NCI-H1694 treated with DMSO at 0.1 percent for 48 hours (cell line): Measurements from ENCODE around the gene MYL7.
"Not testable (repeated sequence)": the region's sequence is repeated elsewhere in the genome, so short reads cannot be mapped to it uniquely, and the experiment has no call there.

ENCODE experiments used
- DNase-seq: peaks from one replicate; lab custom pipeline; 2025; lab: John Stamatoyannopoulos, UW

Gene MYL7

GRCh38 chr7:44131173-44132029 is 9.7 kb downstream of the MYL7 start:
- DNase-seq, result peak; percentile 63

- DNase-seq, result no peak
Observed at GRCh38 chr7:44128721-44129582, 12.2 kb downstream of the MYL7 start.

GRCh38 chr7:44127161-44127560 is 14.0 kb downstream of the MYL7 start:
- DNase-seq, result no peak

- not testable (repeated sequence) for DNase-seq
Observed at GRCh38 chr7:44126574-44126973, 14.6 kb downstream of the MYL7 start.

GRCh38 chr7:44124822-44125202 is 16.3 kb downstream of the MYL7 start:
- DNase-seq, result no peak

- DNase-seq, result peak; percentile 95
Observed at GRCh38 chr7:44123190-44124003, 17.7 kb downstream of the MYL7 start, which contains the start of gene POLD2. TSS of gene POLD2 (minus strand) at chr7:44123548. CDS start at chr7:44122053, 1,495 bp downstream.

- no peak for DNase-seq
Observed at GRCh38 chr7:44122529-44122928, 18.6 kb downstream of the MYL7 start.

DNA sequence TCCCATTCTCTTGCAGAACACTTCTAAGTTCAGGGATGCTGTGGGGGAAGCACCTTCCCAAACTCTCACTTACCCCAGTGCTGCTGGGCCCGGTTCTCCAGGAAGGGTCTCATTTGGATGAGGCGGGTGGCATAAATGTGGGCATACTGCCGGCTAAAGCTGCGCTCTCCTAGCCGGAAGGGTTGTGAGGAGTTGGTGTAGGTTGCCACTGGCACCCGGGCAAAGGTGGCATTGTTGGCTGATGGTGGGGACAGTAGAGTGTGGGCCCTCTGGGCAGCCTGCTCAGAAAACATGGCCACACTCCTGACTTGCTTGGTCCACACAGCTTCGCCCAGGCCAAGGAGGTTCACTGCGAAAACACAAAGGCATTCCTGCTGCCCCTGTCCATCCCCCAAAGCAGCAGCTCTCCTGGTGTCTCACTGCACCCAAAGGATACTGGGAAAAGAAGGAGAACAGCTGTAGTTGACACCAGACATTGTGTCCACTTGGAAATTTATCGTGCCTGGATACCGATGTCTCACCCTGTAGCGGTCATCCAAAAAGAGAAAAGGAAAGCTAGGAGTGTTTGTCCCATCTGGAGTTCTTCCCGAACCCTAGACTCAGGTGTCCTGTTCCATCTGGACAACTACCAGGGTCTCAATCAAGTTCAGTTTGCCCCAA is 19.2 kb downstream of the MYL7 start:
- DNase-seq, result no peak

DNA sequence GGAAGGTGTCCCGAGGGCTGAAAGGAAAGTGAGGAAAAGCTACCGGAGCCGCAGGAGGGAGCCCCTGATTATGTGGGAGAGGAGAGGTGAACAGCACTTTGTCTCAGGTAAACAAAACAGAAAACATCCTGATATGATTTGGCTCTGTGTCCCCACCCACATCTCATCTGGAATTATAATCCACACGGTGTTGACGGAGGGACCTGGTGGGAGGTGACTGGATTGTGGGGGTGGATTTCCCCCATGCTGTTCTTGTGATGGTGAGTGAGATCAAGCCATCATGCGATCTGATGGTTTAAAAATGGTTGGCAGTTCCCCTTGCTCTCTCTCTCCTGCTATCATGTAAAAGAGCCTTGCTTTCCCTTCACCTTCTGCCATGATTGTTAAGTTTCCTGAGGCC is 20.7 kb downstream of the MYL7 start:
- DNase-seq, result no peak

DNA sequence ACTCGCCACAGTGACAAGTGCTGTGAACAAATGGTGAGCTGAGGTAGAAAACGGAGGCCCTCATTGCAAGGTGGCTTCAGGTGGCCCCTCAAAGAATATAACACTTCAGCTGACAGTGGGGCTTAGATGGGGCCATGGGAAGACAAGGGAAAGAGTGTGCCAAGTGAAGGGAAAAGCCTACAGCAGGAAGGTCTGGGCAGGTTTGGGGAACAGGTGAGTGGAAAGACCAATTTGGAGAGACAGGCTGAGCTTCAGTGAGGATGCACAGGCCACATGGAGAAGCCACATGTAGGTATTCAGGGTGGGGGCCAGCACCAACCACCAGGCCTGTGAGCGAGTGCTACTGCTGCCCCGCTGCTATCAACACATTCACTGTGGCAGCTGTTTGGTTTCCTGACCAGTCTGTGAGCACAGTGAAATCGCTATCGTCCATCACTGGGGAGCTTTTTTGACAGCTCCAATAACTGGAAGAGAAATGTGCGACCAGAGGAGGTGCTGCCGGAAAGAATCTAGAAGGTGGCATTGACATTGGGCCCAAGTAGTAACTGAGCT is 21.2 kb downstream of the MYL7 start:
- DNase-seq, result no peak

GRCh38 chr7:44117801-44118429 is 23.2 kb downstream of the MYL7 start:
- no peak for DNase-seq

- DNase-seq, result no peak
Observed at GRCh38 chr7:44116789-44117666, 24.1 kb downstream of the MYL7 start.

- DNase-seq, result no peak
Observed at GRCh38 chr7:44116087-44116788, 24.9 kb downstream of the MYL7 start.

GRCh38 chr7:44114586-44115310 is 26.4 kb downstream of the MYL7 start:
- DNase-seq, result no peak

DNA sequence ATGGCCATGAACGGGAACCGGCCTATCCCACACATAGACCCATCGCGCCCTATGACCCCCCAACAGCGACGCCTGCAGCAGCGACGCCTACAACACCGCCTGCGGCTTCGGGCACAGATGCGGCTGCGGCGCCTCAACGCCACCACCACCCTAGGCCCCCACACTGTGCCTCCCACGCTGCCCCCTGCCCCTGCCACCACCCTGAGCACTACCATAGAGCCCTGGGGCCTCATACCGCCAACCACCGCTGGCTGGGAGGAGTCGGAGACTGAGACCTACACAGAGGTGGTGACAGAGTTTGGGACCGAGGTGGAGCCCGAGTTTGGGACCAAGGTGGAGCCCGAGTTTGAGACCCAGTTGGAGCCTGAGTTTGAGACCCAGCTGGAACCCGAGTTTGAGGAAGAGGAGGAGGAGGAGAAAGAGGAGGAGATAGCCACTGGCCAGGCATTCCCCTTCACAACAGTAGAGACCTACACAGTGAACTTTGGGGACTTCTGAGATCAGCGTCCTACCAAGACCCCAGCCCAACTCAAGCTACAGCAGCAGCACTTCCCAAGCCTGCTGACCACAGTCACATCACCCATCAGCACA is 27.3 kb downstream of the MYL7 start:
- DNase-seq, result no peak

DNA sequence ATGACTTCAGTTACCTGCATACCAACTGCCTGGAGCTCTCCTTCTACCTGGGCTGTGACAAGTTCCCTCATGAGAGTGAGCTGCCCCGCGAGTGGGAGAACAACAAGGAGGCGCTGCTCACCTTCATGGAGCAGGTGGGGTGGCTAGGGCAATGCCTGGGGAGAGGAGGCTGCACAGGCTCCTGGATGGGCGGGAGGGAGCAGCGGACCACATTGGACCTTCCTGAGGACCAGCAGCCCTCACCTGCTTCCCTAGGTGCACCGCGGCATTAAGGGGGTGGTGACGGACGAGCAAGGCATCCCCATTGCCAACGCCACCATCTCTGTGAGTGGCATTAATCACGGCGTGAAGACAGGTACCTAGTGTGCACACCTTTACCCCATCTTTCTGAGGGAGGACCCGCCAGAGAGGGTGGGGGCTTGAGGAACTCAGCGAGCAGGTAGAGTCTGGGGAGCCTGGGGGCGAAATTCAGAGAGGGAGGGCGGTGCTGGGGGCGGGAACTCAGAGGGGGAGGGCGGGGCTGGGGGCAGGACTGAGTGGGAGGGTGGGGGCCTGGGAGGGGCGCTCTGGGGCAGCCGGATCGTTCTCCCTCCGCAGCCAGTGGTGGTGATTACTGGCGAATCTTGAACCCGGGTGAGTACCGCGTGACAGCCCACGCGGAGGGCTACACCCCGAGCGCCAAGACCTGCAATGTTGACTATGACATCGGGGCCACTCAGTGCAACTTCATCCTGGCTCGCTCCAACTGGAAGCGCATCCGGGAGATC is 28.0 kb downstream of the MYL7 start:
- no peak for DNase-seq
